B cell (primary cell): ENCODE measurements around the gene IPO13.

Source experiments
- EZH2 ChIP-seq: IDR thresholded peaks from 2 replicates; pipeline ENCODE4 v1.6.1; 2012; ENCODE audit warnings: borderline replicate concordance, low read depth, mild to moderate bottlenecking, moderate library complexity, low read length; ENCODE audit not compliant: insufficient read depth, poor library complexity, severe bottlenecking
- TF ChIP-seq, protein P1 (sequence below): fragments of 200-600 bp; IDR thresholded peaks from one replicate; pipeline ENCODE4 v1.8.0; 2022; ENCODE audit warnings: antibody characterized with exemption, mild to moderate bottlenecking

DNA sequence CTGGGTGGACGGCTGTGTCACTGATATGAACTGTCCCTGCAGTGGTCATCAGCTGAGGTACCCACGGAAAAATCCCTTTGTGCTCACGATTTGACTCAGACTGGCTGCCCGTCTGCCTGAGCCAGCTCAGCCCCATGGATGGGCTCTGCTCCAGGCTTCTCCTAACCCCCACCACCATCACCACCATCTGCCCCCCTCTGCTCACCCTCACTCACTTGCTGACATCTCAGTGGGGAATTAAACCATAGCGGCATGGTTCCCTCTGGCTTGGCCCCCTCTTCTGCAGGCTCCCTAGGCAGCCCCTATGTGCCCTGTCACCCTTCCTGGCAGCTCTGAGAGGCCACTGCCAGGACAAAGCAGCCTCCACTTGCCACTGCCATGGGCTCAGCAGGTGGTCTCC, 67.2 kb downstream of the IPO13 start:
- TF ChIP-seq, protein P1, sequence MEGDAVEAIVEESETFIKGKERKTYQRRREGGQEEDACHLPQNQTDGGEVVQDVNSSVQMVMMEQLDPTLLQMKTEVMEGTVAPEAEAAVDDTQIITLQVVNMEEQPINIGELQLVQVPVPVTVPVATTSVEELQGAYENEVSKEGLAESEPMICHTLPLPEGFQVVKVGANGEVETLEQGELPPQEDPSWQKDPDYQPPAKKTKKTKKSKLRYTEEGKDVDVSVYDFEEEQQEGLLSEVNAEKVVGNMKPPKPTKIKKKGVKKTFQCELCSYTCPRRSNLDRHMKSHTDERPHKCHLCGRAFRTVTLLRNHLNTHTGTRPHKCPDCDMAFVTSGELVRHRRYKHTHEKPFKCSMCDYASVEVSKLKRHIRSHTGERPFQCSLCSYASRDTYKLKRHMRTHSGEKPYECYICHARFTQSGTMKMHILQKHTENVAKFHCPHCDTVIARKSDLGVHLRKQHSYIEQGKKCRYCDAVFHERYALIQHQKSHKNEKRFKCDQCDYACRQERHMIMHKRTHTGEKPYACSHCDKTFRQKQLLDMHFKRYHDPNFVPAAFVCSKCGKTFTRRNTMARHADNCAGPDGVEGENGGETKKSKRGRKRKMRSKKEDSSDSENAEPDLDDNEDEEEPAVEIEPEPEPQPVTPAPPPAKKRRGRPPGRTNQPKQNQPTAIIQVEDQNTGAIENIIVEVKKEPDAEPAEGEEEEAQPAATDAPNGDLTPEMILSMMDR, result no peak
- no peak for TF ChIP-seq EZH2
